Neutrophil (primary cell): ENCODE results near the gene RSPRY1.

ENCODE experiments used
- H3K27ac ChIP-seq: fragments of 200-600 bp; sonication (generic); 2 replicates; pipeline ENCODE4 v1.5.1; 2016; ENCODE audit warnings: mild to moderate bottlenecking, moderate library complexity
- H3K27me3 ChIP-seq: fragments of 200-600 bp; sonication (generic); 2 replicates; pipeline ENCODE4 v1.6.0; 2016; ENCODE audit warnings: mild to moderate bottlenecking
- H3K36me3 ChIP-seq: fragments of 200-600 bp; sonication (generic); 2 replicates; pipeline ENCODE4 v1.5.1; 2017
- H3K4me1 ChIP-seq, 2 experiments: fragments of 200-600 bp in 1 of 2; sonication (generic) in 1 of 2; 1 replicate in 1 of 2; 2 replicates in 1 of 2; pipeline versions ENCODE4 v1.5.1 to v1.6.1; 2013 to 2016; ENCODE audit warnings: low read depth in 1 of 2, low read length in 1 of 2, mild to moderate bottlenecking in 1 of 2, moderate library complexity in 1 of 2; ENCODE audit not compliant: control insufficient read depth in 1 of 2, insufficient read depth in 1 of 2
- H3K4me3 ChIP-seq, 2 experiments: fragments of 200-600 bp in 1 of 2; sonication (generic) in 1 of 2; 1 replicate in 1 of 2; 2 replicates in 1 of 2; pipeline ENCODE4 v1.5.1; 2013 to 2016; ENCODE audit warnings: low read depth in 1 of 2, low read length in 1 of 2, mild to moderate bottlenecking in 1 of 2, moderate library complexity in 1 of 2
- H3K9me3 ChIP-seq: fragments of 200-600 bp; sonication (generic); 2 replicates; pipeline ENCODE4 v1.5.1; 2016
- TF ChIP-seq, protein P1 (sequence below): fragments of 200-600 bp; sonication (generic); IDR thresholded peaks from 2 replicates; pipeline ENCODE4 v1.5.1; 2016; ENCODE audit warnings: antibody characterized with exemption

Gene RSPRY1

DNA sequence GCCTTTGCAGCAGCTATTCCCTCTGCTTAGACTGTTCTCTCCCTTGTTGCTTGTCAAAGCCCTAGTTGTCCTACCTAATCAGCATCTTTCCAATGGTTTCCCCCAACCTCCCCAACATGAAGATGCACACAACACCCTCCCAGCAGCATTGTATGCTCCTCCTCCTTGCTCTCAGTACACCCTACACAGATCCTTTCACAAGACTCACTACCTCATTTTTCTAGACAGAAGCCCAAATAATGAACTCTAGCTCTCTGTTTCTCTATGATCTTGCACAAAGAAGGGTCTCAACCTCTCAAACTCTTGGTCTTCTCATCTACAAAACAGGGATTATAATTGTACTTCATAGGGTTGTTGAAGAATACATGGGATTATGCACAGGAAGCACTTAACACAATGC is 19.7 kb upstream of the RSPRY1 start:
- Histone ChIP-seq H3K4me3 (peak overlapping the region in 1 of 2 experiments; percentile 4), H3K27me3 (no peaks in the 10 kb centered on the region), H3K27ac (peak overlapping the region; percentile 80), H3K4me1 (peaks cover 25 to 34% of the 10 kb centered on the region in 2 experiments), H3K36me3 (peaks cover 78% of the 10 kb centered on the region), H3K9me3 (no peaks in the 10 kb centered on the region)
- TF ChIP-seq, protein P1, sequence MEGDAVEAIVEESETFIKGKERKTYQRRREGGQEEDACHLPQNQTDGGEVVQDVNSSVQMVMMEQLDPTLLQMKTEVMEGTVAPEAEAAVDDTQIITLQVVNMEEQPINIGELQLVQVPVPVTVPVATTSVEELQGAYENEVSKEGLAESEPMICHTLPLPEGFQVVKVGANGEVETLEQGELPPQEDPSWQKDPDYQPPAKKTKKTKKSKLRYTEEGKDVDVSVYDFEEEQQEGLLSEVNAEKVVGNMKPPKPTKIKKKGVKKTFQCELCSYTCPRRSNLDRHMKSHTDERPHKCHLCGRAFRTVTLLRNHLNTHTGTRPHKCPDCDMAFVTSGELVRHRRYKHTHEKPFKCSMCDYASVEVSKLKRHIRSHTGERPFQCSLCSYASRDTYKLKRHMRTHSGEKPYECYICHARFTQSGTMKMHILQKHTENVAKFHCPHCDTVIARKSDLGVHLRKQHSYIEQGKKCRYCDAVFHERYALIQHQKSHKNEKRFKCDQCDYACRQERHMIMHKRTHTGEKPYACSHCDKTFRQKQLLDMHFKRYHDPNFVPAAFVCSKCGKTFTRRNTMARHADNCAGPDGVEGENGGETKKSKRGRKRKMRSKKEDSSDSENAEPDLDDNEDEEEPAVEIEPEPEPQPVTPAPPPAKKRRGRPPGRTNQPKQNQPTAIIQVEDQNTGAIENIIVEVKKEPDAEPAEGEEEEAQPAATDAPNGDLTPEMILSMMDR, result no peak

GRCh38 chr16:57166951-57167350 is 19.2 kb upstream of the RSPRY1 start:
- Histone ChIP-seq H3K36me3 (peaks cover 78% of the 10 kb centered on the region), H3K27me3 (no peaks in the 10 kb centered on the region), H3K9me3 (no peaks in the 10 kb centered on the region), H3K4me3 (peak overlapping the region in 1 of 2 experiments; percentile 4), H3K4me1 (peaks cover 25 to 39% of the 10 kb centered on the region in 2 experiments), H3K27ac (peak overlapping the region; percentile 80)
- TF ChIP-seq, protein P1, result no peak

DNA sequence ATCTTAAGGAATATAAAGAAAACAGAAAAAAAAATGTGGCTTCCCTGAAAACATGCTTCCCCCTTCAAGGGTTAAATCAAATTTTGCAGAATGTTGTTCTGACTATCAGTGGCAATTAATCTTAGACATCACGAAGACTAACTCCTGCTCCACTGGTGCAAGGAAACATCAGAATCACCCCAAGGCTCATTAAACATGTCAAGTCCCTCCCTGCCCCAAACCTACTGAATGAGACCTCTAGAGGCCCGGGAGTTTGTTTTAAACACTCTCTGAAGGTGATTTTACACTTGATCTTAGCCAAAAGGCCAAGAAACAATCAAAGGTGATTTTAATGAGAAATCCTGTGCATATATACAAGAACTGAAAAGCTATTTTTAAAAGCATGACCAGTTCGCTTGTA is 18.6 kb upstream of the RSPRY1 start:
- no peak overlapping the region for H3K4me3 ChIP-seq
- peaks cover 78% of the 10 kb centered on the region for H3K36me3 ChIP-seq
- peaks cover 25 to 40% of the 10 kb centered on the region in 2 experiments for H3K4me1 ChIP-seq
- no peaks in the 10 kb centered on the region for H3K9me3 ChIP-seq
- H3K27ac ChIP-seq, result peak overlapping the region; percentile 80
- TF ChIP-seq, protein P1, result no peak
- H3K27me3 ChIP-seq, result no peaks in the 10 kb centered on the region

- TF ChIP-seq, protein P1, result no peak
- Histone ChIP-seq H3K27me3 (no peaks in the 10 kb centered on the region), H3K9me3 (no peaks in the 10 kb centered on the region), H3K27ac (peak overlapping the region; percentile 80), H3K36me3 (peaks cover 78% of the 10 kb centered on the region), H3K4me3 (no peak overlapping the region), H3K4me1 (peaks cover 25 to 40% of the 10 kb centered on the region in 2 experiments)
Measured at GRCh38 chr16:57167953-57168352, 18.2 kb upstream of the RSPRY1 start.

DNA sequence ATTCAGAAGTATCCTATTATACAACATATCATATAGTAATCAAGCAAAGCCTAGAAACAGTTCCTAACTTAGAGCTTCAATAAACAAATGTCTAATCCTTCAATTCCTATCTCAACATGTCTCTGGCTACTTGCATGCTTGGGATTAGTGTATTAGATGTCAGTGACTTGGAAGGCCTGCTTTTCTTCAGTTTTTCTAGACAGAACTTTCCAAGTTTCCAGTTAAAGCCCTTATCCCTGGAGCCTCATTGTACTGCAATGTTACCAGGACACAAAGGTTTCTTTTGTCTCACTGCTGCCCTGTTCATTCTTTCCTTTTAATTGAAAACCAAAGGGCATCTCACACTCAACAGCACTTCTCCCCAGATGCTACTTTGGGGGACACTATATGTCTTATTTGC is 16.8 kb upstream of the RSPRY1 start:
- H3K9me3 ChIP-seq, result no peaks in the 10 kb centered on the region
- peaks cover 25 to 40% of the 10 kb centered on the region in 2 experiments for H3K4me1 ChIP-seq
- TF ChIP-seq, protein P1, result no peak

More for the DNA sequence above, 16.8 kb upstream of the RSPRY1 start:
- Histone ChIP-seq H3K27ac (no peak overlapping the region), H3K36me3 (peaks cover 75% of the 10 kb centered on the region), H3K27me3 (no peaks in the 10 kb centered on the region), H3K4me3 (no peak overlapping the region)
